Stomach (tissue), 9 donors: ENCODE measurements around the gene SPAG16. TPM values are rescaled to one million over a fixed set of nuclear protein-coding genes. Genes with fewer than 3 reads are reported as not detected.

Experiments
- DNase-seq, 2 donors: peaks; one replicate each; pipeline versions ENCODE4 v3.0.0 to v3.0.0-alpha.2; 2013 to 2019
- H3K27ac ChIP-seq, 5 donors: fragments of 200-600 bp in 4 of 5; sonication (generic) in 4 of 5; one replicate each; pipeline ENCODE4 v1.5.1; 2013 to 2019; ENCODE audit warnings: mild to moderate bottlenecking in 1 of 5, moderate library complexity in 1 of 5
- H3K27me3 ChIP-seq, 3 donors: fragments of 200-600 bp; sonication (generic); one replicate each; pipeline ENCODE4 v1.5.1; 2017 to 2019; ENCODE audit warnings: mixed run types in 1 of 3
- H3K36me3 ChIP-seq, 4 donors: fragments of 200-600 bp; sonication (generic); 1 replicate in 3 of 4; 2 replicates in 1 of 4; pipeline ENCODE4 v1.5.1; 2016 to 2019
- H3K4me1 ChIP-seq, 4 donors: fragments of 200-600 bp; sonication (generic); one replicate each; pipeline ENCODE4 v1.5.1; 2016 to 2019
- H3K4me3 ChIP-seq, 4 donors: fragments of 200-600 bp; sonication (generic) in 3 of 4; one replicate each; pipeline ENCODE4 v1.5.1; 2016 to 2019; ENCODE audit warnings: mild to moderate bottlenecking in 1 of 4
- H3K9me3 ChIP-seq, 4 donors: fragments of 200-600 bp; sonication (generic); one replicate each; pipeline ENCODE4 v1.5.1; 2016 to 2019
- CTCF ChIP-seq, 7 experiments: fragments of 450-650 bp in 4 of 7; fragments of 200-600 bp in 3 of 7; sonication (generic) in 3 of 7; IDR thresholded peaks; one replicate each; pipeline ENCODE4 v1.5.1; 2016 to 2019; ENCODE audit warnings: antibody characterized with exemption in 7 of 7, control low read depth in 2 of 7, mild to moderate bottlenecking in 1 of 7
- EP300 ChIP-seq: sonication (generic); formaldehyde crosslinking; IDR thresholded peaks from one replicate; pipeline ENCODE4 v1.6.1; 2017; ENCODE audit warnings: antibody characterized with exemption
- POLR2A ChIP-seq, 4 donors: fragments of 450-650 bp; IDR thresholded peaks; one replicate each; pipeline ENCODE4 v1.6.1; 2016; ENCODE audit warnings: antibody characterized with exemption in 4 of 4, control low read depth in 2 of 4, mild to moderate bottlenecking in 1 of 4, moderate library complexity in 1 of 4
- POLR2AphosphoS5 ChIP-seq, 3 donors: sonication (generic); formaldehyde crosslinking; IDR thresholded peaks; one replicate each; pipeline ENCODE4 v1.6.1; 2016; ENCODE audit warnings: antibody characterized with exemption in 3 of 3
- WGBS, 5 donors: extraction: QIAGEN DNeasy Blood & Tissue Kit in 3 of 5; methylation state at CpG; one replicate each; pipeline versions ENCODE4 v1.1.5 to v1.1.7; 2013 to 2018; 5-methylcytosine and 5-hydroxymethylcytosine counted together
- intact Hi-C: fragments of 100-400 bp; cut with DNase I; formaldehyde crosslinking; loops from one replicate; pipeline ENCODE4 v1.15.1; 2023; ENCODE audit warnings: low total_unique reads
- polyA plus RNA-seq, 3 donors: library from polyadenylated mRNA; stranded (reverse); fragments of 200-250 nt; gene quantifications; one replicate each; pipeline ENCODE4 v1.2.3, GENCODE V29; 2013
- total RNA-seq, 5 donors: library from RNA; depleted of rRNA; stranded (reverse); fragments of >200 nt; gene quantifications; one replicate each; pipeline versions ENCODE4 v1.1.0 to v1.2.3, GENCODE V29; 2014 to 2016
- donor health status: healthy with polysubstance abuse.
- donor health status: Bipolar disorder and iron deficiency.
- donor health status: healthy.

SPAG16 gene
- total and polyA plus RNA-seq, 8 donors, result 16.0 to 137 (median 34.4) TPM

- H3K4me1 ChIP-seq, result no peaks in the 10 kb centered on the region
- intact Hi-C loops, result no loop called here
- no peak overlapping the region for H3K4me3 ChIP-seq
- H3K9me3 ChIP-seq, result no peaks in the 10 kb centered on the region
- H3K36me3 ChIP-seq, result no peaks in the 10 kb centered on the region
- no peaks in the 10 kb centered on the region for H3K27me3 ChIP-seq
- no peak overlapping the region for H3K27ac ChIP-seq
- no peak for TF ChIP-seq POLR2A (IDR thresholded peaks at IDR 0.05)
- TF ChIP-seq EP300, result no peak
- TF ChIP-seq CTCF (IDR thresholded peaks at IDR 0.05), result no peak
- TF ChIP-seq POLR2AphosphoS5 (IDR thresholded peaks at IDR 0.05), result no peak
- WGBS, 5 donors, result 63 to 71% (median 70%) methylated on average over 3 of the region's 3 CpGs
- no peak for DNase-seq
These were observed 1038.4 kb downstream of the SPAG16 start for GRCh38 chr2:214322662-214323061.

- WGBS, 5 donors, result 71 to 84% (median 80%) methylated on average over 1 of the region's 1 CpG
These were observed 1041.1 kb downstream of the SPAG16 start for GRCh38 chr2:214325404-214325803.

GRCh38 chr2:214328941-214329340, 1044.7 kb downstream of the SPAG16 start:
- no peaks in the 10 kb centered on the region for H3K9me3 ChIP-seq
- peak in 1 of 2 donors; percentile 19 for DNase-seq
- no peaks in the 10 kb centered on the region for H3K36me3 ChIP-seq
- TF ChIP-seq EP300 (no peak), POLR2A (IDR thresholded peaks at IDR 0.05) (no peak), CTCF (IDR thresholded peaks at IDR 0.05) (no peak), POLR2AphosphoS5 (IDR thresholded peaks at IDR 0.05) (no peak)
- no peak overlapping the region for H3K27ac ChIP-seq
- H3K27me3 ChIP-seq, result no peaks in the 10 kb centered on the region
- no peaks in the 10 kb centered on the region for H3K4me1 ChIP-seq
- intact Hi-C loops, result no loop called here
- no peak overlapping the region for H3K4me3 ChIP-seq
- 53 to 71% (median 65%) methylated on average over 3 of the region's 3 CpGs for WGBS, 5 donors

More at GRCh38 chr2:214325404-214325803, 1041.1 kb downstream of the SPAG16 start:
- no peak for TF ChIP-seq POLR2A (IDR thresholded peaks at IDR 0.05)
- no peaks in the 10 kb centered on the region for H3K36me3 ChIP-seq
- no peaks in the 10 kb centered on the region for H3K9me3 ChIP-seq
- DNase-seq, result no peak
- no peaks in the 10 kb centered on the region for H3K4me1 ChIP-seq
- H3K27me3 ChIP-seq, result no peaks in the 10 kb centered on the region
- no peak overlapping the region for H3K4me3 ChIP-seq
- no peak overlapping the region for H3K27ac ChIP-seq
- intact Hi-C loops, result no loop called here

- H3K27me3 ChIP-seq, result no peaks in the 10 kb centered on the region
- no peaks in the 10 kb centered on the region for H3K4me1 ChIP-seq
- H3K4me3 ChIP-seq, result no peak overlapping the region
- no peak for TF ChIP-seq EP300
- TF ChIP-seq CTCF (IDR thresholded peaks at IDR 0.05), result no peak
- TF ChIP-seq POLR2A (IDR thresholded peaks at IDR 0.05), result no peak
- no peak for TF ChIP-seq POLR2AphosphoS5 (IDR thresholded peaks at IDR 0.05)
- no peak overlapping the region for H3K27ac ChIP-seq
- H3K9me3 ChIP-seq, result no peaks in the 10 kb centered on the region
- intact Hi-C loops, result no loop called here
- WGBS, 5 donors, result 27 to 64% (median 59%) methylated on average over 2 of the region's 2 CpGs
- no peak for DNase-seq
- H3K36me3 ChIP-seq, result no peaks in the 10 kb centered on the region
These were observed 1057.4 kb downstream of the SPAG16 start for GRCh38 chr2:214341646-214342045.

- WGBS, 5 donors, result 26 to 68% (median 54%) methylated on average over 1 of the region's 1 CpG
- no peaks in the 10 kb centered on the region for H3K4me1 ChIP-seq
These were observed 1074.2 kb downstream of the SPAG16 start for GRCh38 chr2:214358506-214358905.

More at GRCh38 chr2:214358506-214358905, 1074.2 kb downstream of the SPAG16 start:
- no peaks in the 10 kb centered on the region for H3K36me3 ChIP-seq
- no peak overlapping the region for H3K27ac ChIP-seq
- TF ChIP-seq POLR2AphosphoS5 (IDR thresholded peaks at IDR 0.05) (no peak), CTCF (IDR thresholded peaks at IDR 0.05) (no peak), EP300 (no peak), POLR2A (IDR thresholded peaks at IDR 0.05) (no peak)
- intact Hi-C loops, result no loop called here
- peaks cover 0 to 7% (median 0%) of the 10 kb centered on the region in 4 donors for H3K9me3 ChIP-seq
- H3K4me3 ChIP-seq, result no peak overlapping the region
- DNase-seq, result no peak
- H3K27me3 ChIP-seq, result no peaks in the 10 kb centered on the region
